ENCODE measurements around the gene C1QTNF7.

Gene C1QTNF7

DNA sequence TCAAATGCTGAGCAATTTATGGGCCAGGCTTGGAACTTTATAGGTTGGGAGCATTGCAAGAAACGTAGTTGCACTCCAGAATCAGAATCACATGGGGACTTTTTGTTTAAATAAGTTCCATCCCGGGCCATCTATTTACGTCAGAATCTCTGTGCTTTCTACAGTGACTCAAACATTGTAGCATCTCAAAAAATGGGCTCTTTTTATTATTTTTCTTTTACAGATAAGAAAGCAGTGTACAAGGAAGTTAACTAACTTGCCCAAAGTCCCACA lies 52.0 kb downstream of the C1QTNF7 start:
- peak overlapping the region; percentile 95 for H2AFZ ChIP-seq (ENCODE audit: low read length, unreplicated experiment)
- H3K4me3 ChIP-seq (ENCODE audit: low read depth, low read length): peak overlapping the region; percentile 85
- H3K79me2 ChIP-seq (ENCODE audit: control insufficient read depth, insufficient read depth, low read length, unreplicated experiment): peaks cover 7% of the 10 kb centered on the region
- no peaks in the 10 kb centered on the region for H3K27me3 ChIP-seq (ENCODE audit: insufficient read depth, low read length)
- peak overlapping the region; percentile 68 for H3K27ac ChIP-seq (ENCODE audit: low read depth, low read length)
- H3K36me3 ChIP-seq (ENCODE audit: insufficient read depth, low read length): peaks cover 12% of the 10 kb centered on the region
- peaks cover 10% of the 10 kb centered on the region for H3K4me1 ChIP-seq (ENCODE audit: control insufficient read depth, insufficient read depth, low read length, unreplicated experiment)

DNA sequence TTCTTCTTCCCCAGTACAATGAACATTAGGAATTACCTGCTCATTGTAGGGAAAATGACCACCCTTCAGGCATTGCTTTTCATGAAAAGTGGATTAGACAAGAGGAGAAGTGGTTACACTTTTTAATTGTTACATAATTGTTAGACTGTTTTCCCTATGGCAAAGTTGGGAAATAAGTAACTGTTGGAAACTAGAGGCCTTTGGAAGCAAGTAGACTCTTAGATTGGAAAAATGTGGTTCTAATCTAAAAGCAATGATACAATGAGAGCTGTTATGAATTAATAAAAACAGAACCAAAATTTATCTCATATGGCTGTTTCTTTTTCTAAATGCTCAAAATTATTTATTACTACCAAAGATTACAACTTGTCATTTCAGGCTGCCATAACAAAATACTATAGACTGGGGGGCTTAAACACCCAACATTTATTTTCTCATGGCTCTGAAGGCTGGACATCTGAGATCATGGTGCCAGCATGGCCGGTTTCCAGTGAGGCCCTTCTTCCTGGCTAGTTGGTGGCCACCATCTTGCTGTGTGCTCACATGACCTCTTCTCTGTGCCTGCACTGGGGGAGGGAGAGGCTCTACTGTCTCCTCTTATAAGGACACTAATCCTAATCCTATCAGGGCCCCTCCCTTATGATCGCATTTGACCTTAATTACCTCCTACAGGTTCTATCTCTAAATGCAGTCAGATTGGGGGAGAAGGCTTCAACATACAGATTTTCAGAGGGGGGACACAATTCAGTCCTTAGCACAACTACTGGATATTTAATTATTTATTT lies 54.3 kb downstream of the C1QTNF7 start:
- Histone ChIP-seq H3K79me2 (ENCODE audit: control insufficient read depth, insufficient read depth, low read length, unreplicated experiment) (peaks cover 9% of the 10 kb centered on the region), H3K4me1 (ENCODE audit: control insufficient read depth, insufficient read depth, low read length, unreplicated experiment) (peaks cover 10% of the 10 kb centered on the region), H2AFZ (ENCODE audit: low read length, unreplicated experiment) (no peak overlapping the region), H3K36me3 (ENCODE audit: insufficient read depth, low read length) (peaks cover 30% of the 10 kb centered on the region), H3K27me3 (ENCODE audit: insufficient read depth, low read length) (no peaks in the 10 kb centered on the region), H3K27ac (ENCODE audit: low read depth, low read length) (no peak overlapping the region), H3K4me3 (ENCODE audit: low read depth, low read length) (no peak overlapping the region)

DNA sequence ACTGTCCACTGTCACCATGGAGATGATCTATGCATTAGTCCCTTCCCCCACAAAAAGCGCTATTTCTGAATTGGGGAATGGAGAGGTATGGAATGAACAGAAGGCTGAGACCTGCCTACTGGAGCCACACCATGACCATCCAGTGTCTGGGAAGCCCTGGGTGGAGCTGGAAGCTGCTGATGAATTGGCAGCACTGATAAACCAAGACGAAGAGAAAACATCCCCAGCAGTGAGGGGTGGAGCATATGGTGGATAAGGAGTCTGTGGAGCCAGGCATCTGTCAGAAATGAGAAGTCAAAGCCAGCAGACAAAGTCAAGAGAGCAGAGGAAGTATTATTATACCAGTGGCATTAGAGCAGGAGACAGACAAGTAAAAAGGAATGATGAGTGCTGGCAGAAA lies 55.0 kb downstream of the C1QTNF7 start:
- peaks cover 37% of the 10 kb centered on the region for H3K36me3 ChIP-seq (ENCODE audit: insufficient read depth, low read length)
- no peaks in the 10 kb centered on the region for H3K27me3 ChIP-seq (ENCODE audit: insufficient read depth, low read length)
- peaks cover 10% of the 10 kb centered on the region for H3K4me1 ChIP-seq (ENCODE audit: control insufficient read depth, insufficient read depth, low read length, unreplicated experiment)
- H2AFZ ChIP-seq (ENCODE audit: low read length, unreplicated experiment): no peak overlapping the region
- H3K27ac ChIP-seq (ENCODE audit: low read depth, low read length): no peak overlapping the region
- no peak overlapping the region for H3K4me3 ChIP-seq (ENCODE audit: low read depth, low read length)
- peaks cover 11% of the 10 kb centered on the region for H3K79me2 ChIP-seq (ENCODE audit: control insufficient read depth, insufficient read depth, low read length, unreplicated experiment)

DNA sequence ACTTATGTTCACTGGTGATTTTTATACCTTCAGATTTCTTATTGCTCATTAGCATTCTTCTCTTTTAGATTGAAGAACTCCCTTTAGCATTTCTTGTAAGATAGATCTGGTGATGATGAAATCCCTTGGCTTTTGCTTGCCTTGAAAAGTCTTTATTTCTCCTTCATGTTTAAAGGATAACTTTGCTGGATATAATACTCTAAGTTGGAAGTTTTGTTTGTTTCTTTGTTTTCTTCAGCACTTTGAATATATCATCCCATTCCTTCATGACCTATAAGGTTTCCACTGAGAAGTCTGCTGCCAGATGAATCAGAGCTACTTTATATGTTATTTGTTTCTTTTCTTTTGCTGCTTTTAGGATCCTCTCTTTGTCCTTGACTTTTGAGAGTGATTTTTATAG lies 60.3 kb downstream of the C1QTNF7 start:
- peaks cover 6% of the 10 kb centered on the region for H3K79me2 ChIP-seq (ENCODE audit: control insufficient read depth, insufficient read depth, low read length, unreplicated experiment)
- H3K4me3 ChIP-seq (ENCODE audit: low read depth, low read length): no peak overlapping the region
- H3K4me1 ChIP-seq (ENCODE audit: control insufficient read depth, insufficient read depth, low read length, unreplicated experiment): peaks cover 22% of the 10 kb centered on the region
- H2AFZ ChIP-seq (ENCODE audit: low read length, unreplicated experiment): no peak overlapping the region
- peaks cover 42% of the 10 kb centered on the region for H3K36me3 ChIP-seq (ENCODE audit: insufficient read depth, low read length)
- H3K27ac ChIP-seq (ENCODE audit: low read depth, low read length): peak overlapping the region; percentile 69
- no peaks in the 10 kb centered on the region for H3K27me3 ChIP-seq (ENCODE audit: insufficient read depth, low read length)

DNA sequence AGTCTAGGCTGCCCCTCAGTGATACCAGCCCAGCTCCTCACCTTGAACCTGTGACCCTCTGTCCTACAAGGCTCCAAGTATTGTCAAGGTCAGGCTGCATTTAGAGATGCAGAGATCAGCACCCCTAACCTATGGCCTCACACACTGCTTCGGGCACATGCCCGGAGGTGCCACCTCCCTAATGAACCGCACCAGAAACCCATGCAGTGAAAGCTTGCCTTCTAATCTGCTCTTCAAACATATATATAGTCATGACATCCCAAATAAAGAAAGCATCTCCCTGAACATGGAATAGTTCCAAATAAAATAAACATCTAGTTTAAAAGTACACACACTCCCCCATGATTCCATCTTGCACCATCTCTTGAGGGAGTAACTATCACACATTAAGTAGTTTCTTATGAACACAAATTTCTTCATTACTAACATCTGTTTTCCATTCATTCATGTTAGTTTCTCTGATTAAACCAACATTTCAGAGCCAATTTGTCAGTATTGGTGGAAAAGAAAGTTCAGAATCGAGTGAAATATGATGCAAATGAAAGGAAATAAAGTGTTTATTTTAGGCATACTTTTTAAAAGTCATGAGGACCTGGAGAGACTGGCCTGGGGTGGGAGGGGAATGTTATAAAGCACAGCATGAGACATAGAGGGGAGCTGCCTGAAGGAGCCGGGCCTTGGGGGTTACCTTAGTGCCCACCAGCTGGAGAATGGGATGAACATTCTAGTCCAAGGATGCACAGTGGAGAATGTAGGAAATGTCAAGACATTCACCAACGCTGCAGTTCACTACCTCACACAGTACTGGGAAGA lies 61.0 kb downstream of the C1QTNF7 start:
- peaks cover 6% of the 10 kb centered on the region for H3K79me2 ChIP-seq (ENCODE audit: control insufficient read depth, insufficient read depth, low read length, unreplicated experiment)
- H3K4me3 ChIP-seq (ENCODE audit: low read depth, low read length): peak overlapping the region; percentile 2; the same call in 1 of the 2 replicates
- peaks cover 42% of the 10 kb centered on the region for H3K36me3 ChIP-seq (ENCODE audit: insufficient read depth, low read length)
- no peak overlapping the region for H2AFZ ChIP-seq (ENCODE audit: low read length, unreplicated experiment)
- H3K27ac ChIP-seq (ENCODE audit: low read depth, low read length): peak overlapping the region; percentile 69
- H3K4me1 ChIP-seq (ENCODE audit: control insufficient read depth, insufficient read depth, low read length, unreplicated experiment): peaks cover 21% of the 10 kb centered on the region
- no peaks in the 10 kb centered on the region for H3K27me3 ChIP-seq (ENCODE audit: insufficient read depth, low read length)

DNA sequence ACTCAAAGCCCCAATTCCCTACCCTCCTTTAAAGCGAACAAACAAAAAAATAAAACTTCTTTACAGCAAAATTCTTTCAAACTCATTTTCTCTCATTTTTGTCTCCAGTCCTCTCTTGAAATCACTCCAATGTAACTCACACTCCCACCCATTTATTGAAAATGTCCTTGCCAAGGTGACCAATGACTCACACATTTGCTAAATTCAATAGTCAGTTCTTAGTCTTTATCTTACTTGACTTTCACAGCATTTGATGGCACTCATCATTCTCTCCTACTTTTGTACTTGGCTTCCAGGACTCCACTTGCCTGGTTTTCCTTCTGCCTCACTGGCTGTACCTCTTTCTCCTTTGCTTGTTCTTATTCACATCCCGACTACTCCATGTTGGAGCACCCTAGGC lies 61.7 kb downstream of the C1QTNF7 start:
- Histone ChIP-seq H3K36me3 (ENCODE audit: insufficient read depth, low read length) (peaks cover 42% of the 10 kb centered on the region), H3K4me1 (ENCODE audit: control insufficient read depth, insufficient read depth, low read length, unreplicated experiment) (peaks cover 21% of the 10 kb centered on the region), H2AFZ (ENCODE audit: low read length, unreplicated experiment) (no peak overlapping the region), H3K79me2 (ENCODE audit: control insufficient read depth, insufficient read depth, low read length, unreplicated experiment) (peaks cover 6% of the 10 kb centered on the region), H3K4me3 (ENCODE audit: low read depth, low read length) (peak overlapping the region; percentile 2; the same call in 1 of the 2 replicates), H3K27ac (ENCODE audit: low read depth, low read length) (peak overlapping the region; percentile 69), H3K27me3 (ENCODE audit: insufficient read depth, low read length) (no peaks in the 10 kb centered on the region)

DNA sequence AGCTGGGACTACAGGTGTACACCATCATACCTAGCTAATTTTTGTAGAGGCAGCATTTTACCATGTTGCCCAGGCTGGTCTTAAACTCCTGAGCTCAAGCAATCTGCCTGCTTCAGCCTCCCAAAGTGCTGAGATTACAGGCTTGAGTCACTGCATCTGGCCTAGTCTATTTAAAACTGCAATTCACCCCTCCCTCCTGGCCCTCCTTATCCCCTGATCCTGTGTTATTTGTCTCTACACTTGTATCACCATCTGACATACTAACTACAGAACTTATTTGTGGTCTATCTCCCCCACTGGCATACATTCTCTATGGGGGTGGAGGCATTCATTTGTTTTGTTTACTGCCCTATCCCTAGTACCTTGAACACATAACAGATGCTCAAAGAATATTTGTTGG lies 65.6 kb downstream of the C1QTNF7 start:
- H3K27ac ChIP-seq (ENCODE audit: low read depth, low read length): no peak overlapping the region
- no peaks in the 10 kb centered on the region for H3K27me3 ChIP-seq (ENCODE audit: insufficient read depth, low read length)
- H3K36me3 ChIP-seq (ENCODE audit: insufficient read depth, low read length): peaks cover 18% of the 10 kb centered on the region
- no peak overlapping the region for H3K4me3 ChIP-seq (ENCODE audit: low read depth, low read length)
- peaks cover 24% of the 10 kb centered on the region for H3K4me1 ChIP-seq (ENCODE audit: control insufficient read depth, insufficient read depth, low read length, unreplicated experiment)
- no peak overlapping the region for H2AFZ ChIP-seq (ENCODE audit: low read length, unreplicated experiment)
- peaks cover 2% of the 10 kb centered on the region for H3K79me2 ChIP-seq (ENCODE audit: control insufficient read depth, insufficient read depth, low read length, unreplicated experiment)

DNA sequence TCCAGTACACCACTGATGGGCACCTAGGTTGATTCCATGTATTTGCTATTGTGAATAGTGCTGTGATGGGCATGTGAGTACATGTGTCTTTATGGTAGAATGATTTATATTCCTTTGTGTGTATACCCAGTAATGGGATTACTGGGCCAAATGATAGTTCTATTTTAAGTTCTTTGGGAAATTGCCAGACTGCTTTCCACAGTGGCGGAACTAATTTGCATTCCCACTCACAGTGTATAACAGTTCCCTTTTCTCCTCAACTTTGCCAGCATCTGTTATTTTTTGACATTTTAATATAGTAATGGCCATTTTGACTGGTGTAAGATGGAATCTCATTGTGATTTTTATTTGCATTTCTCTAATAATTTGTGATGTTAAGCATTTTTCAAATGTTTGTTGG lies 67.8 kb downstream of the C1QTNF7 start:
- H3K27me3 ChIP-seq (ENCODE audit: insufficient read depth, low read length): no peaks in the 10 kb centered on the region
- H3K4me1 ChIP-seq (ENCODE audit: control insufficient read depth, insufficient read depth, low read length, unreplicated experiment): peaks cover 5% of the 10 kb centered on the region
- no peak overlapping the region for H3K27ac ChIP-seq (ENCODE audit: low read depth, low read length)
- H3K4me3 ChIP-seq (ENCODE audit: low read depth, low read length): no peak overlapping the region
- no peaks in the 10 kb centered on the region for H3K79me2 ChIP-seq (ENCODE audit: control insufficient read depth, insufficient read depth, low read length, unreplicated experiment)
- H3K36me3 ChIP-seq (ENCODE audit: insufficient read depth, low read length): peaks cover 16% of the 10 kb centered on the region
- no peak overlapping the region for H2AFZ ChIP-seq (ENCODE audit: low read length, unreplicated experiment)
